Endothelial cell of umbilical vein (primary cell): ENCODE measurements around the gene TMEM59. TPM values are rescaled to one million over a fixed set of nuclear protein-coding genes. Genes with fewer than 3 reads are reported as not detected.

Experiments
- BruUV-seq: library from RNA; stranded (reverse); fragments of 400-500 nt; replicated peaks from 2 replicates; lab custom pipeline; 2021; lab: Mats Ljungman, UMichigan
- CTCF ChIA-PET: fragments of 300-600, 350-600 bp; sonication (Branson Sonifier 250); formaldehyde crosslinking; loops from one replicate; lab custom pipeline; 2021; ENCODE audit warnings: antibody characterized with exemption, inconsistent platforms; lab: Charles Lee
- POLR2A ChIA-PET: fragments of 300-600, 350-600 bp; sonication (Branson Sonifier 250); formaldehyde crosslinking; loops from one replicate; lab custom pipeline; 2021; ENCODE audit warnings: antibody characterized with exemption, inconsistent platforms; lab: Charles Lee
- DNase-seq: peaks from one replicate; pipeline ENCODE4 v3.0.0-alpha.2; 2011; ENCODE audit warnings: low read depth, low spot score
- FAIRE-seq: peaks from 2 replicates; lab custom pipeline; 2011; peaks lifted over from hg19 to GRCh38; lab: Jason Lieb, UNC
- H2AFZ ChIP-seq: 2 replicates; pipeline ENCODE4 v1.6.0; 2012; ENCODE audit warnings: low read depth, low read length, control low read depth, inconsistent platforms
- H3K27ac ChIP-seq: 2 replicates; pipeline ENCODE4 v1.5.1; 2011; ENCODE audit warnings: low read depth, mild to moderate bottlenecking, control low read depth, low read length, moderate library complexity; ENCODE audit not compliant: insufficient read depth
- H3K27me3 ChIP-seq, 2 experiments: 2 replicates each; pipeline versions ENCODE4 v1.6.0 to v1.6.1; 2011; ENCODE audit warnings: low read length in 2 of 2, mixed read lengths in 1 of 2; ENCODE audit not compliant: control insufficient read depth in 2 of 2, insufficient read depth in 2 of 2
- H3K36me3 ChIP-seq, 2 experiments: 2 replicates in 1 of 2; 3 replicates in 1 of 2; pipeline ENCODE4 v1.5.1; 2011; ENCODE audit warnings: low read length in 2 of 2, mild to moderate bottlenecking in 1 of 2, moderate library complexity in 1 of 2; ENCODE audit not compliant: control insufficient read depth in 2 of 2, insufficient read depth in 2 of 2; ENCODE audit errors: extremely low read depth in 1 of 2
- H3K4me1 ChIP-seq: 3 replicates; pipeline ENCODE4 v1.5.1; 2011; ENCODE audit warnings: mild to moderate bottlenecking, low read length; ENCODE audit not compliant: control insufficient read depth, insufficient read depth; ENCODE audit errors: extremely low read depth
- H3K4me2 ChIP-seq: 2 replicates; pipeline ENCODE4 v1.6.1; 2011; ENCODE audit warnings: low read length, control low read depth, mixed read lengths; ENCODE audit not compliant: insufficient read depth
- H3K4me3 ChIP-seq, 3 experiments: fragments of 200-600 bp in 1 of 3; sonication (generic), shearing (Covaris generic) in 1 of 3; replicated peaks in 1 of 3; 2 replicates each; pipeline ENCODE4 v1.5.1; 2011 to 2016; ENCODE audit warnings: control low read depth in 3 of 3, low read length in 3 of 3, mild to moderate bottlenecking in 2 of 3, inconsistent platforms in 1 of 3, low read depth in 1 of 3, moderate library complexity in 1 of 3; ENCODE audit not compliant: insufficient read depth in 1 of 3
- H3K79me2 ChIP-seq: 2 replicates; pipeline ENCODE4 v1.6.0; 2012; ENCODE audit warnings: low read length, inconsistent platforms; ENCODE audit not compliant: control insufficient read depth, insufficient read depth
- H3K9ac ChIP-seq: replicated peaks from 2 replicates; pipeline ENCODE3; 2011; ENCODE audit warnings: low read length, control low read depth; ENCODE audit not compliant: insufficient read depth; ENCODE audit errors: extremely low read depth
- H3K9me1 ChIP-seq: replicated peaks from 3 replicates; pipeline ENCODE4 v1.6.0; 2011; ENCODE audit warnings: mild to moderate bottlenecking, low read length; ENCODE audit not compliant: control insufficient read depth, insufficient read depth; ENCODE audit errors: extremely low read depth
- H3K9me3 ChIP-seq: replicated peaks from 2 replicates; pipeline ENCODE4 v1.5.1; 2012; ENCODE audit warnings: low read length, inconsistent platforms; ENCODE audit not compliant: control insufficient read depth, insufficient read depth
- H4K20me1 ChIP-seq: replicated peaks from 2 replicates; pipeline ENCODE3; 2011; ENCODE audit warnings: mild to moderate bottlenecking, low read length; ENCODE audit not compliant: control insufficient read depth, insufficient read depth; ENCODE audit errors: extremely low read depth
- CTCF ChIP-seq, 2 donors: IDR thresholded peaks; 1 replicate in 1 of 2; 2 replicates in 1 of 2; pipeline ENCODE4 v1.5.1; 2011; ENCODE audit warnings: low read length in 2 of 2, mild to moderate bottlenecking in 2 of 2, moderate library complexity in 2 of 2, control low read depth in 1 of 2, inconsistent platforms in 1 of 2, low read depth in 1 of 2; ENCODE audit not compliant: insufficient read depth in 1 of 2; ENCODE audit errors: extremely low read depth in 1 of 2
- EZH2 ChIP-seq: IDR thresholded peaks from 2 replicates; pipeline ENCODE4 v1.6.1; 2012; ENCODE audit warnings: borderline replicate concordance, low read depth, mild to moderate bottlenecking, moderate library complexity, low read length, inconsistent platforms; ENCODE audit not compliant: severe bottlenecking
- FOS ChIP-seq: IDR thresholded peaks from 2 replicates; pipeline ENCODE4 v1.6.1; 2011; ENCODE audit warnings: mild to moderate bottlenecking, low read length, moderate library complexity, borderline replicate concordance; ENCODE audit not compliant: insufficient read depth
- GATA2 ChIP-seq: IDR thresholded peaks from 2 replicates; pipeline ENCODE4 v1.7.0; 2011; ENCODE audit warnings: low read depth, mild to moderate bottlenecking, moderate library complexity, mixed read lengths, low read length; ENCODE audit not compliant: insufficient read length, insufficient read depth
- JUN ChIP-seq: IDR thresholded peaks from 2 replicates; pipeline ENCODE4 v1.6.1; 2011; ENCODE audit warnings: borderline replicate concordance, low read depth; ENCODE audit not compliant: insufficient read length, insufficient read depth
- MAX ChIP-seq: IDR thresholded peaks from 2 replicates; pipeline ENCODE4 v1.6.1; 2011; ENCODE audit not compliant: insufficient read depth, insufficient read length
- MYC ChIP-seq: IDR thresholded peaks from one replicate; pipeline ENCODE4 v1.6.1; 2011; ENCODE audit warnings: mild to moderate bottlenecking, low read depth, low read length
- POLR2A ChIP-seq: IDR thresholded peaks from 2 replicates; pipeline ENCODE4 v1.6.1; 2012; ENCODE audit warnings: low read depth, mild to moderate bottlenecking, control low read depth, low read length
- POLR2AphosphoS5 ChIP-seq: IDR thresholded peaks from 2 replicates; pipeline ENCODE4 v1.6.1; 2012; ENCODE audit warnings: low read depth, mild to moderate bottlenecking, control low read depth, low read length, moderate library complexity; ENCODE audit not compliant: insufficient read depth
- dilution Hi-C: fragments of 300-500 bp; cut with MboI; formaldehyde crosslinking; loops from one replicate; pipeline ENCODE4 v1.15.0; 2019; ENCODE audit warnings: low sequenced_read_pairs; ENCODE audit not compliant: extremely low pct_ligation_motif_present
- intact Hi-C: fragments of 100-400 bp; cut with micrococcal nuclease; formaldehyde crosslinking; loops from one replicate; pipeline ENCODE4 v1.10.0; 2022
- polyA plus RNA-seq, 4 experiments: library from polyadenylated mRNA; depleted of rRNA in 3 of 4; stranded (reverse) in 3 of 4; unstranded in 1 of 4; fragments of >200 nt; gene quantifications; 2 replicates each; pipeline versions ENCODE4 v1.2.1 to v1.2.3, GENCODE V29; 2011 to 2012; ENCODE audit warnings: missing spikeins in 1 of 4
- total RNA-seq: library from RNA; stranded (reverse); gene quantifications from 2 replicates; pipeline ENCODE4 v1.2.3, GENCODE V29; 2021

TMEM59 gene
- total and polyA plus RNA-seq, 2 donors (not counting 3 experiments of a cell fraction or from before 2014, with no cell fraction given): 196 to 281 TPM

GRCh38 chr1:54041806-54042205 is 11.2 kb downstream of the TMEM59 start:
- ChIA-PET POLR2A (no interaction called here), CTCF (interaction anchor here (1.0 to 2.7 kb wide), 2 partner anchors 10 to 40 kb away, joined by 3 to 11 read pairs; no protein-coding TSS in a partner anchor)
- peaks cover 2% of the 10 kb centered on the region for H3K9me1 ChIP-seq
- no peaks in the 10 kb centered on the region for H4K20me1 ChIP-seq
- H3K4me1 ChIP-seq: peaks cover 5% of the 10 kb centered on the region
- H3K27me3 ChIP-seq: no peaks in the 10 kb centered on the region
- TF ChIP-seq FOS (no peak), POLR2AphosphoS5 (no peak), CTCF (IDR thresholded peaks at IDR 0.05; ENCODE audit: extremely low read depth in 1 of 2, insufficient read depth in 1 of 2, low read depth in 1 of 2, low read length in 2 of 2) (no peak), JUN (no peak), GATA2 (no peak), MAX (no peak), POLR2A (no peak), EZH2 (no peak), MYC (no peak)
- H3K9ac ChIP-seq: no peak overlapping the region
- H3K4me3 ChIP-seq: no peak overlapping the region
- H3K79me2 ChIP-seq: peaks cover 8% of the 10 kb centered on the region
- H3K36me3 ChIP-seq: peaks cover 6% of the 10 kb centered on the region in 2 experiments
- FAIRE-seq (no peak), DNase-seq (no peak)
- H2AFZ ChIP-seq: no peak overlapping the region
- BruUV-seq: no TSS peak
- intact Hi-C loops: no loop called here
- dilution Hi-C loops: no loop called here
- no peak overlapping the region for H3K4me2 ChIP-seq
- no peak overlapping the region for H3K27ac ChIP-seq
- H3K9me3 ChIP-seq: no peaks in the 10 kb centered on the region
